Measurements from ENCODE around the gene C8G.

The C8G gene

DNA sequence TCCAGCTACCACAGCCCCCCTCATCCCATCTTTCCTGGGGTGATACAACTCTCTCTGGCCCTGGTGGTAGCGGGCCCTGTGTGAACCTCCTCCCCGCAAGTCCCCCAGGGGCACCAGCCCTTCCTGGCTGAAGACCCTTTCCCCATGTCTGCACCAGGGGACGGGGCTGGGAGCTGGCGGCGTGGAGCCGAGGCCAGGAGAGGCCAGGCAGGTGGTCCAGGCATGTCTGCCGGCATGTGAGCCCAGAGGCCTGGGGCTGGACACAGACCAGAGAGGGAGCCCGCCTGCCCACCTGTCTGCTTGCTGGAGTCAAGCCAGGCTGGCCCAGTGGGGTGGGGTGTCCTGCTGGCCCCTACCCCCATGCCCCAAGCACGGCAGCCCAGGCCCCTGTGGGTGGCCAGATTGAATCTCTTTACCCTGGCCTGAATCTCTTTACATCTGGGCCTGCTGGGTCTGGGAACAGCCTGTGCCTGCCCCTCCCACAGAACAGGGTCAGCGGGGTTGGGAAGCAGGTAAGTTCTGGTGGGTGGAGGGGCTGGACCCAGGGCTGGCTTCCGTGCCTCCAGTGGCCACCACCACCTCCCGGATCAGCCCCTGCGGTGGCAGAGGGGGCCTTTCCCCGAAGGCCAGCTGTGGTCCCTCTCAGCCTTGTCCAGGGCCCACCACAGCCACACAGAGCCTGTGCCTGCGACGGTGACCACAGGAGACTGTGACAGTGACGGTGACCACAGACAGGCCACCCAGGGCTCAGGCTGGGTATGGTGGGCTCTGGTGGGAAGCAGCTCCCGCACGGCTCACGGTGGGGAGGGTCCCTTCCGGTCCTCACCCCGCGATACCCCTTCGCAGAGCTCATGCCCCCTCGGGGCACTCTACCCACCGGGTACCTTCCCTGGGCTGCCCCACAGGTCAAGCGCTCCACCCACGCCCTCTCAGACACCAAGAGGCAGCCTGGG is 14.1 kb downstream of the C8G start:
- Histone ChIP-seq H3K27me3 (ENCODE audit: control insufficient read depth, insufficient read depth, low read length) (no peaks in the 10 kb centered on the region), H3K9ac (ENCODE audit: low read length) (no peak overlapping the region)

DNA sequence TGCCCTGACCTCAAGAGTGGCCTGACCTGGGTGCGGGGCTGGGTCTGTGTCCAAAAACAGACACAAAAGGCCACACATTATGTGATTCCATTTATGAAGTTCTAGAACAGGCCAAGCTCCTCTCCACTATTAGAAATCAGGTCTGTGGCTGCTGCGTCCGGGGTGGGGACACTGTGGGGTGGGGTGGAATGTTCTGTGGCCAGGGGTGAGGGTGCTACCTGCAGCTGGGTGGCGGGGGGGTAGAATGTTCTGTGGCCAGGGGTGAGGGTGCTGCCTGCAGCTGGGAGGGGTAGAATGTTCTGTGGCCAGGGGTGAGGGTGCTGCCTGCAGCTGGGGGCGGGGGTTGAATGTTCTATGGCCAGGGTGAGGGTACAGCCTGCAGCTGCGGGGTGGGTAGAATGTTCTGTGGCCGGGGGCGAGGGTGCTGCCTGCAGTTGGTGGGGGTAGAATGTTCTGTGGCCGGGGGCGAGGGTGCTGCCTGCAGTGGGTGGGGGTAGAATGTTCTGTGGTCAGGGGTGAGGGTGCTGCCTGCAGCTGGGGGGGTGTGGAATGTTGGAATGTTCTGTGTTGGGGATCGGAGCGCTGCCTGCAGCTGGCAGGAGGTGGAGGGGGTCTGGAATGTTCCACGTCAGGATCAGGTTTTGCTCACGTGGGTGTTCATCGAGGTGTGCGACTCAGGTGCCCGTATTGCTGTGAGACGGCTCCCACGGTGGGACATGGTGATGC is 15.3 kb downstream of the C8G start:
- no peak overlapping the region for H3K27ac ChIP-seq (ENCODE audit: low read length)

More for the DNA sequence above, 14.1 kb downstream of the C8G start:
- H3K36me3 ChIP-seq (ENCODE audit: control insufficient read depth, low read depth, low read length) = no peaks in the 10 kb centered on the region
- no peaks in the 10 kb centered on the region for H3K4me1 ChIP-seq (ENCODE audit: control insufficient read depth, low read depth, low read length)
- no peaks in the 10 kb centered on the region for H3K9me3 ChIP-seq (ENCODE audit: control insufficient read depth, low read depth, low read length)
- no peak overlapping the region for H3K27ac ChIP-seq (ENCODE audit: low read length)
- H3K4me3 ChIP-seq (ENCODE audit: low read length) = no peak overlapping the region

DNA sequence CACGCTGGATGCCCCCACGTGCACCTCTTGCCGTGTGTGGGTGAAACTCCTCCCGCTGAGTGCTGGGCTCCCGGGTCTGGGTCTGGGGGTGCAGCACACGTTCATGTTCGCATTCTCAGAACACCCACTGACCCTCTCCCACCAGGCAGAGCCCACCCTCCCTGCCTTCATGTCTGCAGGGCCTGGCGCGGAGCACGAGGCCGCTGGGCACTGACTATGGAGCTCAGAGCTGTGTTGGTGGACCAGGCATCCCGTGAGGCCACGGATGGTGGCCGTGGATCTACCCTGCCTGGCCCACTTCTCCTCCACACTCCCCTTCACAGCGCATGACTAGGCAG is 15.9 kb downstream of the C8G start:
- H3K36me3 ChIP-seq (ENCODE audit: control insufficient read depth, low read depth, low read length) = no peaks in the 10 kb centered on the region
- H3K27ac ChIP-seq (ENCODE audit: low read length) = no peak overlapping the region
- no peaks in the 10 kb centered on the region for H3K9me3 ChIP-seq (ENCODE audit: control insufficient read depth, low read depth, low read length)
- no peak overlapping the region for H3K4me3 ChIP-seq (ENCODE audit: low read length)
- no peak overlapping the region for H3K9ac ChIP-seq (ENCODE audit: low read length)
- no peaks in the 10 kb centered on the region for H3K27me3 ChIP-seq (ENCODE audit: control insufficient read depth, insufficient read depth, low read length)
- no peaks in the 10 kb centered on the region for H3K4me1 ChIP-seq (ENCODE audit: control insufficient read depth, low read depth, low read length)

More for the DNA sequence above, 15.3 kb downstream of the C8G start:
- H3K4me3 ChIP-seq (ENCODE audit: low read length) = no peak overlapping the region
- H3K4me1 ChIP-seq (ENCODE audit: control insufficient read depth, low read depth, low read length) = no peaks in the 10 kb centered on the region
- no peak overlapping the region for H3K9ac ChIP-seq (ENCODE audit: low read length)
- H3K9me3 ChIP-seq (ENCODE audit: control insufficient read depth, low read depth, low read length) = no peaks in the 10 kb centered on the region
- no peaks in the 10 kb centered on the region for H3K27me3 ChIP-seq (ENCODE audit: control insufficient read depth, insufficient read depth, low read length)
- H3K36me3 ChIP-seq (ENCODE audit: control insufficient read depth, low read depth, low read length) = no peaks in the 10 kb centered on the region

DNA sequence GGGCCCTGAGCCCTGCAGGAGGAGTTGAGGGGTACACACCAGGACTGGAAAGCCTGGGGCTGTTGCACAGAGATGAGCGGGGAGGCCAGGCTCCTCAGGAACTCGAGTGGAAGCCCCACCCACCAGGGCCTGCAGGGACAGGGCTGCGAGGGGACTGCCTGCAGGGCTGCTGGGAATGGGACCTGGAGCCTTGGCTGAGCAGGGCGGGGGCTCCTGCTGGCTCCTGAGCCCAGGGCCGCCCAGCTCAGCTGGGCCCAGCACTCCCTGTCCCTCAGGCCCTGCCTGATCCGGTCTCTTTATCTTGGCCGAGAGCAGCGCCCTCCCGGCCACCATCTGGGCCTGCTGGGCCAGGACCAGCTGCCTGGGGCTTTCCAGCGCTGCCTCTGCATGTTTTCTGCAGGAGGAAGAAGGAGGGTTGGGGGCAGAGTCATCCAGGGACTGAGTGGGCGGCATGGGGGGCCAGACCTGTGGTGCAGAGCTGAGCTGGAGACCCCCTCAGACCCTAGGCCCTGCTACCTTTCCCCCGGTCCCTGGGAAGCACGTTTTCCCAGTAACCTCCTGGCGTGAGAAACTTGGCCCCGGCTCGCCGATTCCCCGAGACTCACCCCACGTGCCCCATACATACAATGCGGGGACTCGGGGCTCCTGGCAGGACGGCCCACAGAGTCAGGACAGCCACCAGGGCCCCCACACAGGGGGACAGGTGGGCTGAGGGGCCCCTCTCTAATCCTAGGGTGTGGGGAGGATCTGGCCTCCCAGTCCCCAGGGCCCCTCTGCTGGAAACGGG is 16.4 kb downstream of the C8G start:
- H3K36me3 ChIP-seq (ENCODE audit: control insufficient read depth, low read depth, low read length) = no peaks in the 10 kb centered on the region
- H3K4me3 ChIP-seq (ENCODE audit: low read length) = no peak overlapping the region
- H3K9ac ChIP-seq (ENCODE audit: low read length) = no peak overlapping the region
- H3K9me3 ChIP-seq (ENCODE audit: control insufficient read depth, low read depth, low read length) = no peaks in the 10 kb centered on the region
- H3K27me3 ChIP-seq (ENCODE audit: control insufficient read depth, insufficient read depth, low read length) = no peaks in the 10 kb centered on the region
- H3K27ac ChIP-seq (ENCODE audit: low read length) = no peak overlapping the region
- no peaks in the 10 kb centered on the region for H3K4me1 ChIP-seq (ENCODE audit: control insufficient read depth, low read depth, low read length)

DNA sequence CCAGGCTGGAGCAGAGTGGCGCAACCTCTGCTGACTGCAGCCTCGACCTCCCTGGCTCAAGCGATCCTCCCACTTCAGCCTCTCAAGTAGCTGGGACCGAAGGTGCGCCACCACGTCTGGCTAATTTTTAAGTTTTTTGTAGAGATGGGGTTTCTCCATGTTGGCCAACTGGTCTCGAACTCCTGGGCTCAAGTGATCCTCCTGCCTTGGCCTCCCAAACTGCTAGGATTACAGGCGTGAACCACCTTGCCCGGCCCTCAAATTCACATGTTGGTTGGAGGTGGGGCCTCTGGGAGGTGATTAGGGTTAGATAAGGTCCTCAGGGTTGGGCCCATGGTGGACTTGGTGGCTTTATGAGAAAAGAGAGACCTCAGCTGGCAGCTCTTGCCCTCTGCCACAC is 17.1 kb downstream of the C8G start:
- Histone ChIP-seq H3K9me3 (ENCODE audit: control insufficient read depth, low read depth, low read length) (no peaks in the 10 kb centered on the region), H3K4me3 (ENCODE audit: low read length) (no peak overlapping the region), H3K9ac (ENCODE audit: low read length) (no peak overlapping the region), H3K27ac (ENCODE audit: low read length) (no peak overlapping the region), H3K4me1 (ENCODE audit: control insufficient read depth, low read depth, low read length) (no peaks in the 10 kb centered on the region), H3K27me3 (ENCODE audit: control insufficient read depth, insufficient read depth, low read length) (no peaks in the 10 kb centered on the region), H3K36me3 (ENCODE audit: control insufficient read depth, low read depth, low read length) (no peaks in the 10 kb centered on the region)

DNA sequence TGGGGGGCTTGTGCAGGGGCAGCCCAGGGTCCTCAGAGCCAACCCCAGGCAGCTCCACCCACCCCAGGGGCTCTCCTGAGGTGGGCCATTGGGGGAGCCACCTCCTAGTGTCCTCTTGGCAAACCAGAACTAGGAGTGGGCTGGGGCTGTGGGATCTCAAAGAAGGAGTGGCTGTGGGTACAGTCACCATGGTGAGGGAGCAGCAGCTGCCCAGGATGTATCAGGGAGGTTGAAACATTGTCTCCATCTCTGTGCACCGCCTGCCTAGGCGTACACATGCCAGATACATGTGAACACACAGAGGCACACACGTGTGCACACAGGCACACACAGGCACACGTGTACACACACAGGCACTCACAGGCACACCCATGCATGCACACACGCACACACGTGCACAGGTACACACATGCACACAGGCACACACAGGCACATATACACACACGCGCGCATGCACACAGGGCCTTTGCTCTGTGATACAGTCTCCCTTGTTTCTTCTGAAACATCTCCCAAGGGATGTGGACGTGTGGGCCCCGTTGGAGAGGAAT is 17.7 kb downstream of the C8G start:
- Histone ChIP-seq H3K27ac (ENCODE audit: low read length) (no peak overlapping the region), H3K9ac (ENCODE audit: low read length) (no peak overlapping the region), H3K4me3 (ENCODE audit: low read length) (no peak overlapping the region), H3K27me3 (ENCODE audit: control insufficient read depth, insufficient read depth, low read length) (no peaks in the 10 kb centered on the region), H3K4me1 (ENCODE audit: control insufficient read depth, low read depth, low read length) (no peaks in the 10 kb centered on the region), H3K36me3 (ENCODE audit: control insufficient read depth, low read depth, low read length) (no peaks in the 10 kb centered on the region), H3K9me3 (ENCODE audit: control insufficient read depth, low read depth, low read length) (no peaks in the 10 kb centered on the region)

DNA sequence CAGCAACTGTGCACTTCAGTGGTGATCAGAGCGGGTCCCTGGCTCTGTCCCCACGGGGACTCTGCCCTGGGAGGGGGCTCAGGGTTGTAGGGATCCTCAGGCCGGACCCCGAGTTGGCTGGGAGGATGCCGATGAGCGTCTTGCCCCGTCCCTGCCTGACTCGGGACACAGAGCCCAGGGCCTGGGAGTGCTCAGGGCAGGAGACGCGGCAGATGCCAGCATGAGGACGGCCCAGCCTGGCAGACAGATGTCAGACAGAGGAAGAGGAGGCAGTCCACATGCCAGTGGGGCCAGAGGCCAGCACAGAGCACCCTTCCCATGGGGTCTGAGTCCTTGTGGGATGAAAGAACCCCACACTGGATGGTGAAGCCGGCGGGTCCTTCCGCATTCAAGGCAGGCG is 18.3 kb downstream of the C8G start:
- H3K4me3 ChIP-seq (ENCODE audit: low read length) = no peak overlapping the region
- no peak overlapping the region for H3K27ac ChIP-seq (ENCODE audit: low read length)
- no peaks in the 10 kb centered on the region for H3K27me3 ChIP-seq (ENCODE audit: control insufficient read depth, insufficient read depth, low read length)
- no peaks in the 10 kb centered on the region for H3K36me3 ChIP-seq (ENCODE audit: control insufficient read depth, low read depth, low read length)
- no peaks in the 10 kb centered on the region for H3K9me3 ChIP-seq (ENCODE audit: control insufficient read depth, low read depth, low read length)
- no peak overlapping the region for H3K9ac ChIP-seq (ENCODE audit: low read length)
- H3K4me1 ChIP-seq (ENCODE audit: control insufficient read depth, low read depth, low read length) = no peaks in the 10 kb centered on the region

DNA sequence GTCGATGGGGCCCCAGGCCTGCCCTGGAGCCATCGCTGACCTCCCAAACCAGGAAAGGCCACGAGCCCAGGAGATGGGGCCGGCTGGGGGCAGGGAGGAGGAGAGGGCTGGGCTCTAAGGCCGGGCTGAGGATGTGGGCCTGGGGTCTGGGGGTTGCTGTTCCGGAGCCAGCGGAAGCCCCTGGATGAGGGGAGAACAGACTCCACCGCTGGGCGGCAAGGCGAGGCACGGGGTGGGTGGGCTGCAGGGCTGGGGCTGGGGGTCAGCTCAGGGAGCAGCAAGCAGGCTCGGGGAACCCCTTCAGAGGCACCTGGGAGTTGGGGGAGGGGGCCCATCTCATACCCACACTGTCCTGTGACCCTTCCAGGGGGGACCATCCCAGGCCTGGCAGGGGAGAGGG is 18.7 kb downstream of the C8G start:
- Histone ChIP-seq H3K9ac (ENCODE audit: low read length) (no peak overlapping the region), H3K4me1 (ENCODE audit: control insufficient read depth, low read depth, low read length) (no peaks in the 10 kb centered on the region)

DNA sequence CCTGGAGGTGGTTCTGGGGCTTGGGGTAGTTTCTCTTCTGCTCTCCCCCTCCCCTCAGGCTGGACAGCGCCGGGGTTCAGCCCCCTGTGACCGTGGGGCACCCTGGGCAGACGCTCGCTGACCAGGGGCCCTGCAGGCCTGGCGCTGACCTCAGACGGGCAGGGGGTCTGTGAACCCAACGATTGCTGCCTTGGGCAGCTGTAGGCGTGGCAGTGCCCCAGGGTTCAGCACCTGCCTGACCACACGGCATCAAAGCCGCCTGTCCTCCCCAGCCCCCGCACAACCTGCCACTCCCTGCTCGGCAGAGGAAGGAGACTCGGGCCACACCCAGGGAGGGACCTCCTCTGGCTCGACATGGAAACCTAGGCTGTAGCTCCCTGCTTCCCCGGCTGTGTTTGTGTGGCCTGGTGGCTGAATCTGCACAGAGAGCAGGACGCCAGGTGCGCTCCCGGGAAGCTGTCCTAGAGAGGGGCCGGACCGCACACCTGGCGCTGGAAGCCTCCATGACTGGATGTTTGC is 19.2 kb downstream of the C8G start:
- no peaks in the 10 kb centered on the region for H3K36me3 ChIP-seq (ENCODE audit: control insufficient read depth, low read depth, low read length)
- no peak overlapping the region for H3K9ac ChIP-seq (ENCODE audit: low read length)
- no peaks in the 10 kb centered on the region for H3K4me1 ChIP-seq (ENCODE audit: control insufficient read depth, low read depth, low read length)
- no peaks in the 10 kb centered on the region for H3K27me3 ChIP-seq (ENCODE audit: control insufficient read depth, insufficient read depth, low read length)
- H3K9me3 ChIP-seq (ENCODE audit: control insufficient read depth, low read depth, low read length) = no peaks in the 10 kb centered on the region
- no peak overlapping the region for H3K27ac ChIP-seq (ENCODE audit: low read length)
- no peak overlapping the region for H3K4me3 ChIP-seq (ENCODE audit: low read length)

More for the DNA sequence above, 18.7 kb downstream of the C8G start:
- Histone ChIP-seq H3K27ac (ENCODE audit: low read length) (no peak overlapping the region), H3K9me3 (ENCODE audit: control insufficient read depth, low read depth, low read length) (no peaks in the 10 kb centered on the region), H3K27me3 (ENCODE audit: control insufficient read depth, insufficient read depth, low read length) (no peaks in the 10 kb centered on the region), H3K4me3 (ENCODE audit: low read length) (no peak overlapping the region), H3K36me3 (ENCODE audit: control insufficient read depth, low read depth, low read length) (no peaks in the 10 kb centered on the region)

DNA sequence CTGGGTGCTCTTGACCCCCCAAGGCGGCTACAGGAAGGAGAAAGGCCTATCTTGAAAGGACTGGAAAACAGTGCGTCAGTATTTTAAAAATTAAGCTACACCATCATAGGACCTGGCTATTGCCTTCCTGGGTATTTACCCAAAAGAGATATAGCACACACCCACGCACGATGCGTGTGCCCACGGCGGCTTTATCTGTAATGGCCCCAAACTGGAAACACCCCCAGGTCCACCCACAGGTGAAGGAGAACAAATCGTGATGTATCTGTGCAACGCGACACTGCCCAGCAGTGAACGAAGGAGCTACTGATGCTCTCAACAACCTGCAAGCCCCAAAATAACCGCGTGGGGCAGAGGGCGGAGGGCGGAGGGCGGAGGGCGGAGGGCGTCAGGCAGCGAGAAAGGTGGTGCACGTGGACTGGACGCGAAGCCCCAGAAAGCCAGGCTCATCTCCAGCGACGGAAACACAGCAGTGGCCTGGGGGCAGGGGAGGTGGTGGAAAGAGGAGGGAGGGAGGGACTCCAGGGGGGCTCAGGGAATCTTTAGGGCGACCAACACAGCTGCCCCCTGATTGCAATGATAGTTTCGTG is 19.9 kb downstream of the C8G start:
- Histone ChIP-seq H3K4me1 (ENCODE audit: control insufficient read depth, low read depth, low read length) (no peaks in the 10 kb centered on the region), H3K27ac (ENCODE audit: low read length) (no peak overlapping the region), H3K27me3 (ENCODE audit: control insufficient read depth, insufficient read depth, low read length) (no peaks in the 10 kb centered on the region), H3K4me3 (ENCODE audit: low read length) (no peak overlapping the region), H3K9ac (ENCODE audit: low read length) (no peak overlapping the region), H3K36me3 (ENCODE audit: control insufficient read depth, low read depth, low read length) (no peaks in the 10 kb centered on the region), H3K9me3 (ENCODE audit: control insufficient read depth, low read depth, low read length) (no peaks in the 10 kb centered on the region)

Data from iPS-18a (cell line).